ENCODE results near the gene ADARB2. TPM values are rescaled to one million over a fixed set of nuclear protein-coding genes. Genes with fewer than 3 reads are reported as not detected.

The ADARB2 gene
- total and polyA plus RNA-seq, 3 donors from 2014 or later: 8.5 to 13.0 (median 10.4) TPM

GRCh38 chr10:1196656-1197055, 540.7 kb downstream of the ADARB2 start:
- WGBS, 2 donors: 78 to 85% methylated on average over 2 of the region's 2 CpGs
- Histone ChIP-seq H3K27me3 (no peaks in the 10 kb centered on the region), H3K4me1 (no peaks in the 10 kb centered on the region), H3K27ac (no peak overlapping the region), H3K4me3 (no peak overlapping the region), H3K36me3 (ENCODE audit: low read depth, missing control alignments) (no peaks in the 10 kb centered on the region), H3K9me3 (no peaks in the 10 kb centered on the region)
- intact Hi-C loops (cut with DNase I; ENCODE audit: low total_unique reads): no loop called here
- no peak for TF ChIP-seq POLR2A (IDR thresholded peaks at IDR 0.05)
- TF ChIP-seq, protein P1, sequence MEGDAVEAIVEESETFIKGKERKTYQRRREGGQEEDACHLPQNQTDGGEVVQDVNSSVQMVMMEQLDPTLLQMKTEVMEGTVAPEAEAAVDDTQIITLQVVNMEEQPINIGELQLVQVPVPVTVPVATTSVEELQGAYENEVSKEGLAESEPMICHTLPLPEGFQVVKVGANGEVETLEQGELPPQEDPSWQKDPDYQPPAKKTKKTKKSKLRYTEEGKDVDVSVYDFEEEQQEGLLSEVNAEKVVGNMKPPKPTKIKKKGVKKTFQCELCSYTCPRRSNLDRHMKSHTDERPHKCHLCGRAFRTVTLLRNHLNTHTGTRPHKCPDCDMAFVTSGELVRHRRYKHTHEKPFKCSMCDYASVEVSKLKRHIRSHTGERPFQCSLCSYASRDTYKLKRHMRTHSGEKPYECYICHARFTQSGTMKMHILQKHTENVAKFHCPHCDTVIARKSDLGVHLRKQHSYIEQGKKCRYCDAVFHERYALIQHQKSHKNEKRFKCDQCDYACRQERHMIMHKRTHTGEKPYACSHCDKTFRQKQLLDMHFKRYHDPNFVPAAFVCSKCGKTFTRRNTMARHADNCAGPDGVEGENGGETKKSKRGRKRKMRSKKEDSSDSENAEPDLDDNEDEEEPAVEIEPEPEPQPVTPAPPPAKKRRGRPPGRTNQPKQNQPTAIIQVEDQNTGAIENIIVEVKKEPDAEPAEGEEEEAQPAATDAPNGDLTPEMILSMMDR (IDR thresholded peaks at IDR 0.05): no peak
- no peak for DNase-seq

DNA sequence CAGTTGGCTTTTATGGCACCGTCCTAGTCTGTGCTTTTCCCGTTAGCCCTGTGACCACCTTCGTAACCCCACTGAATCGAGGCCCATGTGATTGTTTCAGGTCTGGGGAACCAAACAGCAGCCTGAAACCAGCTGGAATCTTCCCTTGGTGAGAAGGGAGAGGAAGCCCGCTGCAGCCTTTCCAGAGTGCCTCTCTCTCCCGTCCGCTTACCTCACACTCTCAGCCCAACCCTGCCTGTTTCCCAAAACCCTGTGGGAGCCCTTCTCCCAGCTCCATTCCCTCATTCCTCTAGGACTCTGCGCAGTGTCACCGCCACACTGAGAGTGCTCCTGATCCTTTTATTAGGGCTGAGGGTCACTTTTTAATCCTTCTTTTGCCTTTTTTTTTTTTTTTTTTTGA, 541.5 kb downstream of the ADARB2 start:
- TF ChIP-seq POLR2A (IDR thresholded peaks at IDR 0.05): no peak
- Histone ChIP-seq H3K36me3 (ENCODE audit: low read depth, missing control alignments) (no peaks in the 10 kb centered on the region), H3K9me3 (no peaks in the 10 kb centered on the region), H3K27ac (no peak overlapping the region), H3K4me3 (no peak overlapping the region), H3K27me3 (no peaks in the 10 kb centered on the region), H3K4me1 (no peaks in the 10 kb centered on the region)
- intact Hi-C loops (cut with DNase I; ENCODE audit: low total_unique reads): no loop called here
- 87 to 91% methylated on average over 9 of the region's 9 CpGs for WGBS, 2 donors
- no peak for DNase-seq

DNA sequence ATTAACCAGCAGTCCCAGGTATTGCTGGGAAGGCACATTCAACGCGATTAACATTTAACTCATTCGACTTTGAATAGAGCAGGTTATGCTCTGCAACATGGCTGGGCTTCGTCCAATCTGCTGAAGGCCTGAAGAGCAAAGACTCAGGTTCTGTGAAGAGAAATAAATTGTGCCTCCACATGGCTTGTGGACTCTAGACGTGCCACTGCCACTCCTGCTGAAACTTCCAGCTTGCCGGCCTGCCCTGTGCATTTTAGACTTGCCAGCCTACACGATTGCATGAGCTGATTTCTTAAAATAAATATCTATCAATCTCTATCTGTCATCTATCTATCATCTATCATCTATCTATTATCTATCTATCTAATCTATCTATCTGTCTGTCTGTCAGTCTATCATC, 543.2 kb downstream of the ADARB2 start:
- TF ChIP-seq, protein P1 (IDR thresholded peaks at IDR 0.05): no peak
- no peak for TF ChIP-seq POLR2A (IDR thresholded peaks at IDR 0.05)
- H3K9me3 ChIP-seq: no peaks in the 10 kb centered on the region
- no peaks in the 10 kb centered on the region for H3K27me3 ChIP-seq
- intact Hi-C loops (cut with DNase I; ENCODE audit: low total_unique reads): no loop called here
- H3K27ac ChIP-seq: no peak overlapping the region
- no peak for DNase-seq
- H3K36me3 ChIP-seq (ENCODE audit: low read depth, missing control alignments): no peaks in the 10 kb centered on the region
- peaks cover 2% of the 10 kb centered on the region for H3K4me1 ChIP-seq
- 72 to 74% methylated on average over 7 of the region's 7 CpGs for WGBS, 2 donors
- no peak overlapping the region for H3K4me3 ChIP-seq

DNA sequence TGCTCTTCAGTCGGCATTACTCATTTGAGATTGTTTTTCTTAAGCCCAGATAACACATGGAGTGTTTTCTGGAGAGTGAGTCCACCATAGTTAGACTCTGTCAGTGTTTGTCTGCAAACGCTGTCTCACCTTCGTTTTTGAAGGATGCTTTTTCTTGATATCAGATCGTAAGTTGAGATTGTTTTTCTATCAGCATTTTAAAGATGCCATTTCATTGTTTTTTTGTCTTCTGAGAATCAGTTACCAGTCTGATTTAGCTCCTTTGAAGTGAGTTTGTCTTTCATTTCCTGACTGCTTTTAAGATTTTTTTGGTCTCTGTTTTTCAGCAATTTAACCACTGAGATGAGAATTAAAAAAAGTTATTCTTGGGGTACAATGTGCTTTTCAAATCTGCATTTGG, 543.8 kb downstream of the ADARB2 start:
- H3K27me3 ChIP-seq: no peaks in the 10 kb centered on the region
- no peak for DNase-seq
- H3K9me3 ChIP-seq: no peaks in the 10 kb centered on the region
- H3K4me1 ChIP-seq: peaks cover 8% of the 10 kb centered on the region
- H3K4me3 ChIP-seq: no peak overlapping the region
- TF ChIP-seq, protein P1 (IDR thresholded peaks at IDR 0.05): no peak
- no peak for TF ChIP-seq POLR2A (IDR thresholded peaks at IDR 0.05)
- no peaks in the 10 kb centered on the region for H3K36me3 ChIP-seq (ENCODE audit: low read depth, missing control alignments)
- no peak overlapping the region for H3K27ac ChIP-seq
- 59 to 60% methylated on average over 4 of the region's 4 CpGs for WGBS, 2 donors
- intact Hi-C loops (cut with DNase I; ENCODE audit: low total_unique reads): no loop called here

- 78 to 81% methylated on average over 7 of the region's 7 CpGs for WGBS, 2 donors
- no peak for TF ChIP-seq POLR2A (IDR thresholded peaks at IDR 0.05)
- TF ChIP-seq, protein P1 (IDR thresholded peaks at IDR 0.05): no peak
- Histone ChIP-seq H3K36me3 (ENCODE audit: low read depth, missing control alignments) (no peaks in the 10 kb centered on the region), H3K27ac (no peak overlapping the region), H3K4me3 (no peak overlapping the region), H3K9me3 (no peaks in the 10 kb centered on the region), H3K27me3 (no peaks in the 10 kb centered on the region), H3K4me1 (peaks cover 23% of the 10 kb centered on the region)
- intact Hi-C loops (cut with DNase I; ENCODE audit: low total_unique reads): no loop called here
- DNase-seq: no peak
Measured at GRCh38 chr10:1191752-1192151, 545.6 kb downstream of the ADARB2 start.

Data from testis (tissue), 3 donors.